Measurements from ENCODE around the gene KRT8. TPM values are rescaled to one million over a fixed set of nuclear protein-coding genes. Genes with fewer than 3 reads are reported as not detected.
A peak's percentile ranks its signal among the peaks of the same experiment; 100 is the strongest.
"Not testable (repeated sequence)": the region's sequence is repeated elsewhere in the genome, so short reads cannot be mapped to it uniquely, and the experiment has no call there.

The KRT8 gene
- total and polyA plus RNA-seq, 2 of the 13 experiments (the other 11 are each of a cell fraction or from before 2014, with no cell fraction given): 498 to 718 TPM

DNA sequence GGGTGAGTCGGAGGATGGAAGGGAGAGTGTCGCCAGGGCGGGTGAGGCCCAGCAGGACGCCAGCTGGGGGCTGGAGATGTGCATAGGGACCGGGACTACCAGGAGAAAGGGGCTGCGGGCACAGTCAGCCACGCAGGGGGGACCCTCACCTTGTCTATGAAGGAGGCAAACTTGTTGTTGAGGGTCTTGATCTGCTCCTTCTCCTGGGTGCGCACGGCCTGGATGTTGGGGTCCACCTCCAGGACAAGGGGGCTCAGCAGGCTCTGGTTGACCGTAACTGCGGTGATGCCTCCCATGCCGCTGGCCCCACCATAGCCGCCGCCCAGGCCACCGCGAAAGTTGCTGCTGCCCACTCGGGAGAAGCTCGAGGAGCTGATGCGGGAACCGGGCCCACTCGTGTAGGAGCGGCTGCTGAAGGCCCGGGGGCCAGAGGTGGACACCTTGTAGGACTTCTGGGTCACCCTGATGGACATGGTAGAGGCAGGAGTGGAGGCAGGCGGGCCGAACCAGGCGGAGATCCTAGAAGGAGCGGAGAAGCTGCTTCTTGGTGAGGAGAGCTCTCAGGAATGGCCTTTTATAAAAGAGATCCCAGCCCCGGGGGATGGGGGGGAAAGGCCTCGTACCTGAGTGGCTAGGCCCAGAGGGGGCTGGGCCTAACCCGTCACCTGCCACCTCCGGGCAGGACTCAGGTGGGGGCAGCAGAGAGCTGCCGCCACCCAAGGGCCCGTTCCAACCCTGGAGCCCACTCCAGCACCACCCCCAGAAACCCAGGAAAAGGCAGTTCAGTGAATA is at the start of gene KRT8 (continued):
- TF ChIP-seq, protein P1, sequence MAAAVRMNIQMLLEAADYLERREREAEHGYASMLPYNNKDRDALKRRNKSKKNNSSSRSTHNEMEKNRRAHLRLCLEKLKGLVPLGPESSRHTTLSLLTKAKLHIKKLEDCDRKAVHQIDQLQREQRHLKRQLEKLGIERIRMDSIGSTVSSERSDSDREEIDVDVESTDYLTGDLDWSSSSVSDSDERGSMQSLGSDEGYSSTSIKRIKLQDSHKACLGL (CRISPR knock-in tag; IDR thresholded peaks at IDR 0.05): peak; percentile 68; the same call in 1 of the 2 replicates
- TF ChIP-seq, protein P2, sequence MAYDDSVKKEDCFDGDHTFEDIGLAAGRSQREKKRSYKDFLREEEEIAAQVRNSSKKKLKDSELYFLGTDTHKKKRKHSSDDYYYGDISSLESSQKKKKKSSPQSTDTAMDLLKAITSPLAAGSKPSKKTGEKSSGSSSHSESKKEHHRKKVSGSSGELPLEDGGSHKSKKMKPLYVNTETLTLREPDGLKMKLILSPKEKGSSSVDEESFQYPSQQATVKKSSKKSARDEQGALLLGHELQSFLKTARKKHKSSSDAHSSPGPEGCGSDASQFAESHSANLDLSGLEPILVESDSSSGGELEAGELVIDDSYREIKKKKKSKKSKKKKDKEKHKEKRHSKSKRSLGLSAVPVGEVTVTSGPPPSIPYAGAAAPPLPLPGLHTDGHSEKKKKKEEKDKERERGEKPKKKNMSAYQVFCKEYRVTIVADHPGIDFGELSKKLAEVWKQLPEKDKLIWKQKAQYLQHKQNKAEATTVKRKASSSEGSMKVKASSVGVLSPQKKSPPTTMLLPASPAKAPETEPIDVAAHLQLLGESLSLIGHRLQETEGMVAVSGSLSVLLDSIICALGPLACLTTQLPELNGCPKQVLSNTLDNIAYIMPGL (CRISPR knock-in tag; IDR thresholded peaks at IDR 0.05; ENCODE audit: borderline replicate concordance in 1 of 2, low read depth in 1 of 2): peak; percentile 78 to 83
- TF ChIP-seq, protein P3, sequence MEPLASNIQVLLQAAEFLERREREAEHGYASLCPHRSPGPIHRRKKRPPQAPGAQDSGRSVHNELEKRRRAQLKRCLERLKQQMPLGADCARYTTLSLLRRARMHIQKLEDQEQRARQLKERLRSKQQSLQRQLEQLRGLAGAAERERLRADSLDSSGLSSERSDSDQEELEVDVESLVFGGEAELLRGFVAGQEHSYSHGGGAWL (CRISPR knock-in tag; IDR thresholded peaks at IDR 0.05): peak; percentile 63; the same call in 1 of the 2 replicates
- peak; percentile 29; the same call in 1 of the 2 replicates for TF ChIP-seq ZNF792 (CRISPR knock-in tag; IDR thresholded peaks at IDR 0.05)
- TF ChIP-seq, protein P4, sequence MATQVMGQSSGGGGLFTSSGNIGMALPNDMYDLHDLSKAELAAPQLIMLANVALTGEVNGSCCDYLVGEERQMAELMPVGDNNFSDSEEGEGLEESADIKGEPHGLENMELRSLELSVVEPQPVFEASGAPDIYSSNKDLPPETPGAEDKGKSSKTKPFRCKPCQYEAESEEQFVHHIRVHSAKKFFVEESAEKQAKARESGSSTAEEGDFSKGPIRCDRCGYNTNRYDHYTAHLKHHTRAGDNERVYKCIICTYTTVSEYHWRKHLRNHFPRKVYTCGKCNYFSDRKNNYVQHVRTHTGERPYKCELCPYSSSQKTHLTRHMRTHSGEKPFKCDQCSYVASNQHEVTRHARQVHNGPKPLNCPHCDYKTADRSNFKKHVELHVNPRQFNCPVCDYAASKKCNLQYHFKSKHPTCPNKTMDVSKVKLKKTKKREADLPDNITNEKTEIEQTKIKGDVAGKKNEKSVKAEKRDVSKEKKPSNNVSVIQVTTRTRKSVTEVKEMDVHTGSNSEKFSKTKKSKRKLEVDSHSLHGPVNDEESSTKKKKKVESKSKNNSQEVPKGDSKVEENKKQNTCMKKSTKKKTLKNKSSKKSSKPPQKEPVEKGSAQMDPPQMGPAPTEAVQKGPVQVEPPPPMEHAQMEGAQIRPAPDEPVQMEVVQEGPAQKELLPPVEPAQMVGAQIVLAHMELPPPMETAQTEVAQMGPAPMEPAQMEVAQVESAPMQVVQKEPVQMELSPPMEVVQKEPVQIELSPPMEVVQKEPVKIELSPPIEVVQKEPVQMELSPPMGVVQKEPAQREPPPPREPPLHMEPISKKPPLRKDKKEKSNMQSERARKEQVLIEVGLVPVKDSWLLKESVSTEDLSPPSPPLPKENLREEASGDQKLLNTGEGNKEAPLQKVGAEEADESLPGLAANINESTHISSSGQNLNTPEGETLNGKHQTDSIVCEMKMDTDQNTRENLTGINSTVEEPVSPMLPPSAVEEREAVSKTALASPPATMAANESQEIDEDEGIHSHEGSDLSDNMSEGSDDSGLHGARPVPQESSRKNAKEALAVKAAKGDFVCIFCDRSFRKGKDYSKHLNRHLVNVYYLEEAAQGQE (IDR thresholded peaks at IDR 0.05; ENCODE audit: borderline replicate concordance in 1 of 2, low read depth in 1 of 2, low read length in 2 of 2): peak in 1 of 2 experiments; percentile 55; a peak in 1 of 4 replicates
- 0 out of 2 replicates have a peak, but pooled peaks have one; percentile 77 for TF ChIP-seq ZNF30 (CRISPR knock-in tag; IDR thresholded peaks at IDR 0.05)
- peak; percentile 48; the same call in 1 of the 2 replicates for TF ChIP-seq ZBTB38 (CRISPR knock-in tag; IDR thresholded peaks at IDR 0.05)
- TF ChIP-seq ZNF234 (CRISPR knock-in tag; conservative IDR thresholded peaks at IDR 0.05): peak; percentile 89; the same call in 1 of the 2 replicates
- 0 out of 2 replicates have a peak, but pooled peaks have one; percentile 43 for TF ChIP-seq ZKSCAN5 (CRISPR knock-in tag; IDR thresholded peaks at IDR 0.05)
- TF ChIP-seq GATAD2A (CRISPR knock-in tag; IDR thresholded peaks at IDR 0.05): peak; percentile 37; the same call in 1 of the 2 replicates
- TF ChIP-seq ZNF160 (CRISPR knock-in tag; IDR thresholded peaks at IDR 0.05): peak; percentile 84; the same call in 1 of the 2 replicates
- peak; percentile 47; the same call in 1 of the 2 replicates for TF ChIP-seq DMAP1 (CRISPR knock-in tag; IDR thresholded peaks at IDR 0.05)
- TF ChIP-seq, protein P5, sequence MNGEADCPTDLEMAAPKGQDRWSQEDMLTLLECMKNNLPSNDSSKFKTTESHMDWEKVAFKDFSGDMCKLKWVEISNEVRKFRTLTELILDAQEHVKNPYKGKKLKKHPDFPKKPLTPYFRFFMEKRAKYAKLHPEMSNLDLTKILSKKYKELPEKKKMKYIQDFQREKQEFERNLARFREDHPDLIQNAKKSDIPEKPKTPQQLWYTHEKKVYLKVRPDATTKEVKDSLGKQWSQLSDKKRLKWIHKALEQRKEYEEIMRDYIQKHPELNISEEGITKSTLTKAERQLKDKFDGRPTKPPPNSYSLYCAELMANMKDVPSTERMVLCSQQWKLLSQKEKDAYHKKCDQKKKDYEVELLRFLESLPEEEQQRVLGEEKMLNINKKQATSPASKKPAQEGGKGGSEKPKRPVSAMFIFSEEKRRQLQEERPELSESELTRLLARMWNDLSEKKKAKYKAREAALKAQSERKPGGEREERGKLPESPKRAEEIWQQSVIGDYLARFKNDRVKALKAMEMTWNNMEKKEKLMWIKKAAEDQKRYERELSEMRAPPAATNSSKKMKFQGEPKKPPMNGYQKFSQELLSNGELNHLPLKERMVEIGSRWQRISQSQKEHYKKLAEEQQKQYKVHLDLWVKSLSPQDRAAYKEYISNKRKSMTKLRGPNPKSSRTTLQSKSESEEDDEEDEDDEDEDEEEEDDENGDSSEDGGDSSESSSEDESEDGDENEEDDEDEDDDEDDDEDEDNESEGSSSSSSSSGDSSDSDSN (CRISPR knock-in tag; IDR thresholded peaks at IDR 0.05): peak; percentile 76
- TF ChIP-seq ZC3H4 (CRISPR knock-in tag; IDR thresholded peaks at IDR 0.05; ENCODE audit: borderline replicate concordance): peak; percentile 64; the same call in 1 of the 2 replicates
- peak in 1 of 2 experiments; percentile 18; a peak in 1 of 4 replicates for TF ChIP-seq EP300 (IDR thresholded peaks at IDR 0.05; ENCODE audit: low read depth in 2 of 2, low read length in 2 of 2)
- TF ChIP-seq EP300 (CRISPR knock-in tag; IDR thresholded peaks at IDR 0.05; ENCODE audit: borderline replicate concordance): not testable (repeated sequence)
- peak; percentile 68 for TF ChIP-seq ZNF317 (CRISPR knock-in tag; IDR thresholded peaks at IDR 0.05)
